Calu3 (cell line): ENCODE measurements around the gene GRIA3. TPM values are rescaled to one million over a fixed set of nuclear protein-coding genes. Genes with fewer than 3 reads are reported as not detected.

Experiments used
- BruUV-seq: library from RNA; stranded (reverse); fragments of 400-500 nt; replicated peaks from 2 replicates; lab custom pipeline; 2021; lab: Mats Ljungman, UMichigan
- CTCF ChIA-PET: fragments of 300-600 bp; sonication (Branson Sonifier 250); formaldehyde crosslinking; loops from one replicate; lab custom pipeline; 2022; ENCODE audit warnings: antibody characterized with exemption; lab: Charles Lee
- DNase-seq: peaks from one replicate; pipeline ENCODE4 v3.0.0; 2022
- H3K27ac Mint-ChIP-seq: one replicate; pipeline ENCODE4 v1.8.0; 2022; ENCODE audit warnings: mixed read lengths; ENCODE audit not compliant: unreplicated experiment
- H3K27me3 Mint-ChIP-seq: one replicate; pipeline ENCODE4 v1.8.0; 2022; ENCODE audit warnings: mixed read lengths; ENCODE audit not compliant: unreplicated experiment
- H3K36me3 Mint-ChIP-seq: one replicate; pipeline ENCODE4 v1.8.0; 2022; ENCODE audit warnings: mild to moderate bottlenecking, moderate library complexity, mixed read lengths; ENCODE audit not compliant: insufficient read depth, unreplicated experiment
- H3K4me1 Mint-ChIP-seq: one replicate; pipeline ENCODE4 v1.8.0; 2022; ENCODE audit warnings: mild to moderate bottlenecking, low read depth, mixed read lengths; ENCODE audit not compliant: unreplicated experiment
- H3K4me3 Mint-ChIP-seq: one replicate; pipeline ENCODE4 v1.8.0; 2022; ENCODE audit warnings: mild to moderate bottlenecking, low read depth, moderate library complexity, mixed read lengths; ENCODE audit not compliant: unreplicated experiment
- H3K9me3 Mint-ChIP-seq: one replicate; pipeline ENCODE4 v1.8.0; 2022; ENCODE audit warnings: low read depth, mixed read lengths; ENCODE audit not compliant: unreplicated experiment
- intact Hi-C: fragments of 100-400 bp; cut with micrococcal nuclease; formaldehyde crosslinking; loops from one replicate; pipeline ENCODE4 v1.10.0; 2022; ENCODE audit not compliant: unreplicated experiment
- total RNA-seq: library from RNA; stranded (reverse); gene quantifications from 2 replicates; pipeline ENCODE4 v1.2.3, GENCODE V29; 2022
- TF ChIP-seq, protein P1 (sequence below): fragments of 200-600 bp; IDR thresholded peaks from one replicate; pipeline ENCODE4 v1.8.0; 2022; ENCODE audit warnings: antibody characterized with exemption; ENCODE audit not compliant: unreplicated experiment

The GRIA3 gene
- total RNA-seq, 1 experiment from 2014 or later: not detected

DNA sequence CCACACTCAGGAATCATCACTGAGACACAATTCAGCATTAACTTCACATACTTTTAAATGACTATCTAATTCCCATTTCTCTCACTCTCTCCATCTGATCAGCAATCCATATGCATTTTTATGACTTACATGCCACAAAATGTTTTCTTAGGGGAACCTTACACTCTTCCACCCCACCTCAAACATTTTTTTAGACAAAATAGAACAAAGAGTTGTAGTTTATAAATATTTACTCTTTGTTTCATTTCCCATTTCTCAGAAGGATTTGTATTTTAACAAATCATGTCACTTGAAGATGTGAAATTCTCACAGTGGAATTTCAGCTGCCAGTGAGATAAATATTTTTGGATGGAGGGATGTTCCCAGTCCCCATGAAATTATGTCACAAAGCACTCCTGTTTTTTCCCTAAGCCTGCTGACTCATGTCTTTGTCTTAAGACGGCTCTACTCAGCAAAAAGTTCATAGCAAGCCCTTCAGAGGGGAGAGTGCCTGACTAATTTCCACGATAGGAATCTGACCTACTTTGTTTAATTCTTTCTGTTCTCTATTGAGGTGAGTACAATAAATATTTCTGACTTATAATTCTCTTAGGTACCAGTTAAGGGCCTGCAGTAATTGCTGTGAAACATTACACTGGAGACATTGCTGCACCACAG is 291.1 kb downstream of the GRIA3 start:
- no peaks in the 10 kb centered on the region for H3K4me1 Mint-ChIP-seq
- peaks cover 25% of the 10 kb centered on the region for H3K27me3 Mint-ChIP-seq
- intact Hi-C loops: no loop called here
- no TSS peak for BruUV-seq
- TF ChIP-seq, protein P1, sequence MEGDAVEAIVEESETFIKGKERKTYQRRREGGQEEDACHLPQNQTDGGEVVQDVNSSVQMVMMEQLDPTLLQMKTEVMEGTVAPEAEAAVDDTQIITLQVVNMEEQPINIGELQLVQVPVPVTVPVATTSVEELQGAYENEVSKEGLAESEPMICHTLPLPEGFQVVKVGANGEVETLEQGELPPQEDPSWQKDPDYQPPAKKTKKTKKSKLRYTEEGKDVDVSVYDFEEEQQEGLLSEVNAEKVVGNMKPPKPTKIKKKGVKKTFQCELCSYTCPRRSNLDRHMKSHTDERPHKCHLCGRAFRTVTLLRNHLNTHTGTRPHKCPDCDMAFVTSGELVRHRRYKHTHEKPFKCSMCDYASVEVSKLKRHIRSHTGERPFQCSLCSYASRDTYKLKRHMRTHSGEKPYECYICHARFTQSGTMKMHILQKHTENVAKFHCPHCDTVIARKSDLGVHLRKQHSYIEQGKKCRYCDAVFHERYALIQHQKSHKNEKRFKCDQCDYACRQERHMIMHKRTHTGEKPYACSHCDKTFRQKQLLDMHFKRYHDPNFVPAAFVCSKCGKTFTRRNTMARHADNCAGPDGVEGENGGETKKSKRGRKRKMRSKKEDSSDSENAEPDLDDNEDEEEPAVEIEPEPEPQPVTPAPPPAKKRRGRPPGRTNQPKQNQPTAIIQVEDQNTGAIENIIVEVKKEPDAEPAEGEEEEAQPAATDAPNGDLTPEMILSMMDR: no peak
- H3K4me3 Mint-ChIP-seq: no peak overlapping the region
- no peaks in the 10 kb centered on the region for H3K9me3 Mint-ChIP-seq
- no peak for DNase-seq
- CTCF ChIA-PET: no interaction called here
- H3K27ac Mint-ChIP-seq: no peak overlapping the region
- H3K36me3 Mint-ChIP-seq: no peaks in the 10 kb centered on the region

GRCh38 chrX:123476611-123477219 is 292.6 kb downstream of the GRIA3 start:
- DNase-seq: no peak
- Mint-ChIP-seq H3K27ac (no peak overlapping the region), H3K27me3 (peaks cover 18% of the 10 kb centered on the region), H3K4me1 (no peaks in the 10 kb centered on the region), H3K36me3 (no peaks in the 10 kb centered on the region), H3K9me3 (no peaks in the 10 kb centered on the region), H3K4me3 (no peak overlapping the region)
- intact Hi-C loops: no loop called here
- CTCF ChIA-PET: no interaction called here
- TF ChIP-seq, protein P1: no peak
- no TSS peak for BruUV-seq

DNA sequence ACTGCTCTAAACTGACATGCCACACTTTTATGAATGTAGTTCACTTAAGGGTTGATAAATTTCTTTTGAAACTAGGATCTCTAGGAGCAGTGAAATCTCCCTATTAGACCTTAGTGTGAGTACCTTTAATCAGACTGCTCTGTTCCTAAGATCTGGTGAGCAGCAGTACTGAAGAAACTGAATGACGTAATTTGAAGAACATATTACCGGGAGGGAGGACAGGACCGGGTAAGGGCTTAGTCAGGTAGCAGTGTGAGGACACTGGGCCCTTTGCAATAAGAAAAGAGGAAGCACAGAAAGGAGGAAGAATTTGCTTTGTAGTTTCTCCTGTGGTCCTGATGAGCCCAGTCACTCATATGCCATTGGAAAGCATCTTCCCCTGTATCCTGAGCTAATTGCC is 293.6 kb downstream of the GRIA3 start:
- Mint-ChIP-seq H3K4me3 (no peak overlapping the region), H3K4me1 (no peaks in the 10 kb centered on the region), H3K27me3 (peaks cover 27% of the 10 kb centered on the region), H3K27ac (no peak overlapping the region), H3K36me3 (no peaks in the 10 kb centered on the region), H3K9me3 (no peaks in the 10 kb centered on the region)
- DNase-seq: no peak
- BruUV-seq: no TSS peak
- intact Hi-C loops: no loop called here
- TF ChIP-seq, protein P1: no peak
- CTCF ChIA-PET: no interaction called here

- Mint-ChIP-seq H3K36me3 (no peaks in the 10 kb centered on the region), H3K4me1 (no peaks in the 10 kb centered on the region), H3K9me3 (no peaks in the 10 kb centered on the region), H3K27ac (no peak overlapping the region), H3K27me3 (peaks cover 39% of the 10 kb centered on the region), H3K4me3 (no peak overlapping the region)
- TF ChIP-seq, protein P1: no peak
- CTCF ChIA-PET: interaction anchor here (0.6 kb wide), 1 partner anchor 486 kb away, joined by 5 read pairs; no protein-coding TSS in a partner anchor
- BruUV-seq: no TSS peak
- DNase-seq: no peak
- intact Hi-C loops: no loop called here
These were observed 298.1 kb downstream of the GRIA3 start for GRCh38 chrX:123481913-123482851.
